HTR-8/SVneo (cell line): ENCODE results near the gene ZPBP2.
A peak's percentile ranks its signal among the peaks of the same experiment; 100 is the strongest.
"Not testable (repeated sequence)": the region's sequence is repeated elsewhere in the genome, so short reads cannot be mapped to it uniquely, and the experiment has no call there.

Experiments used
- DNase-seq: peaks from one replicate; pipeline ENCODE4 v3.0.0; 2011; ENCODE audit warnings: low spot score, mixed read lengths; ENCODE audit not compliant: insufficient read length
- FAIRE-seq: peaks from 2 replicates; lab custom pipeline; 2011; peaks lifted over from hg19 to GRCh38; lab: Jason Lieb, UNC

ZPBP2 gene

GRCh38 chr17:39852239-39852638 is 15.8 kb upstream of the ZPBP2 start:
- FAIRE-seq (no peak), DNase-seq (no peak)

- DNase-seq (no peak), FAIRE-seq (no peak)
These were observed 13.1 kb upstream of the ZPBP2 start for GRCh38 chr17:39854909-39855308.

- not testable (repeated sequence) for FAIRE-seq, DNase-seq
These were observed 11.9 kb upstream of the ZPBP2 start for GRCh38 chr17:39855911-39856649.

GRCh38 chr17:39861235-39861634 is 6.8 kb upstream of the ZPBP2 start:
- no peak for FAIRE-seq
- no peak for DNase-seq

- FAIRE-seq (no peak), DNase-seq (no peak)
These were observed 4.6 kb upstream of the ZPBP2 start for GRCh38 chr17:39863244-39863917.

- FAIRE-seq (no peak), DNase-seq (peak; percentile 14)
These were observed 3.9 kb upstream of the ZPBP2 start, which contains the start of gene IKZF3 for GRCh38 chr17:39863918-39864746. TSS of gene IKZF3 (minus strand) at chr17:39864312. CDS start at chr17:39864126, 186 bp downstream.

- FAIRE-seq (peak; percentile 9), DNase-seq (no peak)
These were observed 1.8 kb upstream of the ZPBP2 start for GRCh38 chr17:39866013-39866730.

- FAIRE-seq (no peak), DNase-seq (no peak)
These were observed 720 bp upstream of the ZPBP2 start for GRCh38 chr17:39867084-39867879.

GRCh38 chr17:39868554-39868942 is 546 bp downstream of the ZPBP2 start:
- DNase-seq (no peak), FAIRE-seq (no peak)

GRCh38 chr17:39870776-39871175 is 2.8 kb downstream of the ZPBP2 start:
- DNase-seq (no peak), FAIRE-seq (no peak)

GRCh38 chr17:39871801-39872200 is 3.8 kb downstream of the ZPBP2 start:
- DNase-seq (no peak), FAIRE-seq (no peak)

- FAIRE-seq = no peak
- no peak for DNase-seq
These were observed 4.7 kb downstream of the ZPBP2 start for GRCh38 chr17:39872751-39873150.

- not testable (repeated sequence) for FAIRE-seq, DNase-seq
These were observed 18.1 kb downstream of the ZPBP2 start for GRCh38 chr17:39886102-39886501.

- FAIRE-seq (no peak), DNase-seq (no peak)
These were observed 19.1 kb downstream of the ZPBP2 start for GRCh38 chr17:39887078-39887477.

- DNase-seq = no peak
- FAIRE-seq = no peak
These were observed 21.2 kb downstream of the ZPBP2 start for GRCh38 chr17:39889200-39889599.

GRCh38 chr17:39894681-39895376 is 26.8 kb downstream of the ZPBP2 start:
- no peak for DNase-seq

GRCh38 chr17:39898088-39898487 is 30.1 kb downstream of the ZPBP2 start:
- FAIRE-seq (no peak), DNase-seq (no peak)

More at GRCh38 chr17:39894681-39895376, 26.8 kb downstream of the ZPBP2 start:
- no peak for FAIRE-seq

GRCh38 chr17:39899215-39899614 is 31.2 kb downstream of the ZPBP2 start:
- DNase-seq = no peak
- FAIRE-seq = no peak

- DNase-seq, FAIRE-seq: not testable (repeated sequence)
These were observed 34.0 kb downstream of the ZPBP2 start for GRCh38 chr17:39902027-39902426.
